ENCODE measurements around the gene DENND1C.

Gene DENND1C

GRCh38 chr19:6421075-6422014 lies 60.2 kb downstream of the DENND1C start:
- no peak for DNase-seq

GRCh38 chr19:6418562-6418932 lies 63.0 kb downstream of the DENND1C start:
- no peak for DNase-seq

- DNase-seq: no peak
Observed at GRCh38 chr19:6417713-6418561, 63.6 kb downstream of the DENND1C start.
